Activated T-helper 2 cell treated with anti-CD3 and anti-CD28 coated beads, Interferon-gamma antibody, Interleukin-2, Interleukin-4, amounts not matched to agents 10 μg/mL and 5 μg/mL and 100 μg/mL, durations not matched to agents 14 hours and 24 hours and 36 hours (primary cell): ENCODE measurements around the gene SMC6. TPM values are rescaled to one million over a fixed set of nuclear protein-coding genes. Genes with fewer than 3 reads are reported as not detected.

ENCODE experiments used
- DNase-seq: peaks from one replicate; pipeline ENCODE4 v3.0.0; 2021; ENCODE audit warnings: low spot score
- H3K27ac Mint-ChIP-seq: one replicate; pipeline ENCODE4 v1.8.0; 2021; ENCODE audit warnings: mixed read lengths
- H3K27me3 Mint-ChIP-seq: one replicate; pipeline ENCODE4 v1.8.0; 2021; ENCODE audit warnings: low read depth, mixed read lengths
- H3K36me3 Mint-ChIP-seq: one replicate; pipeline ENCODE4 v1.8.0; 2021; ENCODE audit warnings: low read depth, mixed read lengths
- H3K4me1 Mint-ChIP-seq: one replicate; pipeline ENCODE4 v1.8.0; 2021; ENCODE audit warnings: low read depth, mixed read lengths
- H3K4me3 Mint-ChIP-seq: one replicate; pipeline ENCODE4 v1.8.0; 2021; ENCODE audit warnings: low read depth, mild to moderate bottlenecking, moderate library complexity, mixed read lengths
- H3K9me3 Mint-ChIP-seq: one replicate; pipeline ENCODE4 v1.8.0; 2021; ENCODE audit warnings: mixed read lengths
- intact Hi-C: fragments of 100-400 bp; cut with micrococcal nuclease; formaldehyde crosslinking; loops from one replicate; pipeline ENCODE4 v1.15.1; 2023
- total RNA-seq: library from RNA; stranded (reverse); gene quantifications from 2 replicates; pipeline ENCODE4 v1.2.3, GENCODE V29; 2022

The SMC6 gene
- total RNA-seq, 1 donor from 2014 or later = 30.3 TPM

DNA sequence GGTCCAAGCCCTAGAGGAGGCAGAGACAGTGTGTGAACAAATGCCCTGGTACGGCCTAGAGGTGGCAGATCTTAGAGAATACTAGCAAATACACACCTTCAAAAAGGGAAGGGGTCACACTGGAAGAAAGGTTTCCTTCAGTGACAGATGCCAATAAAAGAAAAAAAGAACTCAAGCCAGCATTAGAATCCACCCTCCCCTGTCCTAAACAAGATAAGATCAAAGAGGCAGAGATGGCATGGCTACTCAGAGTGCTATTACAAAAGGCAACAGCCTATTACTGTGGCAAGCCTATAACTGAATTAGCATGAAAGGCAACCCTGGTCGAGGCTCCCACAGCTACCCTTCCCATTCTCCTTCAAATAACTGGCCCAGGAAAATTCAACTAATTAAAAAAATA lies 69.6 kb downstream of the SMC6 start:
- Mint-ChIP-seq H3K27ac (no peak overlapping the region), H3K36me3 (peaks cover 36% of the 10 kb centered on the region), H3K4me3 (no peak overlapping the region), H3K4me1 (no peaks in the 10 kb centered on the region), H3K9me3 (no peaks in the 10 kb centered on the region), H3K27me3 (no peaks in the 10 kb centered on the region)
- no peak for DNase-seq
- intact Hi-C loops = no loop called here

DNA sequence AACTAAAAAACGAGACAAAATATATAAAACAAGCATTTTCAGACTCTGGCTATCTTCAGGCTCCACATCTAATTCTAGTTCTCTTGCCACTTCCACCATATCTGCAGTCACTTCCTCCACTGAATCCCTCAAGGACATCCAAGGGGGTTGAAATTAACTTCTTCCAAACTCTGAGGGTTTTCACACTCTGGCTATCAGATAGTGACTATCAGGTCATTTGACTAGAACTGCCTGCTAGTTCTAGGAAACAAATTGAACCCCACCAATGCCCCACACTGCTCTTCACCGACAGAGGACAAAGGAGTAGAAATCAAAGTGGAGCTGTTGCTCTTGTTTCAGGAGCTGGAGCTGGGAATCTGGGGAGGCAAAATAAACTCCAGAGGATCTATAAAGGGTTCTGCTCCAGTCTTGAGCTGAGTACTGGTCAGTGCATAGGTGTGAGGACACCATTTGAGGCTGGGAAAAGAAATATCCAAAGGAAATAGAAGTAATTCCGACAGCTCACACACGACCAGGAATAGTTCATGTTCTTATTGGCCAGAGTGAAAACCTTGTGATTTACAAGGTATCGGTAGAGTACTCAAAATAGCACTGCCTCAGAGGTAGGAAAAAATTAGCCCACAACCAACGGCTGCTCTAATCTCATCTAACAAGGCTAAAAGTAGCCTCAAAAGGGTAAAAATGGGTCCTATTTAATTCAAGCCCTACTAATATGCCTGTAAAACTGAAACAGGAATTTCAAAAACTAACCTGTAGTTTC lies 71.3 kb downstream of the SMC6 start:
- no peaks in the 10 kb centered on the region for H3K4me1 Mint-ChIP-seq
- H3K9me3 Mint-ChIP-seq = no peaks in the 10 kb centered on the region
- no peak for DNase-seq
- no peaks in the 10 kb centered on the region for H3K27me3 Mint-ChIP-seq
- H3K27ac Mint-ChIP-seq = no peak overlapping the region
- H3K4me3 Mint-ChIP-seq = no peak overlapping the region
- intact Hi-C loops = no loop called here
- H3K36me3 Mint-ChIP-seq = peaks cover 36% of the 10 kb centered on the region

- Mint-ChIP-seq H3K36me3 (peaks cover 48% of the 10 kb centered on the region), H3K4me1 (no peaks in the 10 kb centered on the region), H3K9me3 (no peaks in the 10 kb centered on the region), H3K27me3 (no peaks in the 10 kb centered on the region), H3K4me3 (no peak overlapping the region), H3K27ac (no peak overlapping the region)
- DNase-seq = no peak
- intact Hi-C loops = no loop called here
Observed at GRCh38 chr2:17680119-17680518, 73.5 kb downstream of the SMC6 start.

DNA sequence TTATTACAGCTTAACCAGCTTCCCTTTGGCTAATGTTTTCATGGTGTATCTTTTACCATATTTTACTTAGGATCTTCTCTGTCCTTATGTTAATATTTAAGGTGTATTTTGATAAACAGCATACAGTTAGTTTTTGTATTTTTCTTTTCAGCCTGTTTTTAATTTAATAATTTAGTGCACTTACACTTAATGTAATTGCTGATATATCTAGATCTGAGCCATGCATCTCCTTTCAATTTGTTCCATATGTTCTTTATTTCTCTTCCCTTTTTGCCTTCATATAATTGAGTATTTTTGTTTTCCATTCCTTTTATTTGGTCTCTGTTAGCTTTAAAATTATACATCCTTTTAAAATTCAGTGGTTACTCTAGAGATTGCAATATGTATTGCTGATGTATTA lies 78.8 kb downstream of the SMC6 start:
- Mint-ChIP-seq H3K27me3 (no peaks in the 10 kb centered on the region), H3K9me3 (no peaks in the 10 kb centered on the region), H3K36me3 (peaks cover 37% of the 10 kb centered on the region), H3K27ac (no peak overlapping the region), H3K4me1 (peaks cover 5% of the 10 kb centered on the region), H3K4me3 (no peak overlapping the region)
- DNase-seq = no peak
- intact Hi-C loops = loop anchor here (5.0 kb wide), 1 partner anchor 203 kb away; no protein-coding TSS in a partner anchor

DNA sequence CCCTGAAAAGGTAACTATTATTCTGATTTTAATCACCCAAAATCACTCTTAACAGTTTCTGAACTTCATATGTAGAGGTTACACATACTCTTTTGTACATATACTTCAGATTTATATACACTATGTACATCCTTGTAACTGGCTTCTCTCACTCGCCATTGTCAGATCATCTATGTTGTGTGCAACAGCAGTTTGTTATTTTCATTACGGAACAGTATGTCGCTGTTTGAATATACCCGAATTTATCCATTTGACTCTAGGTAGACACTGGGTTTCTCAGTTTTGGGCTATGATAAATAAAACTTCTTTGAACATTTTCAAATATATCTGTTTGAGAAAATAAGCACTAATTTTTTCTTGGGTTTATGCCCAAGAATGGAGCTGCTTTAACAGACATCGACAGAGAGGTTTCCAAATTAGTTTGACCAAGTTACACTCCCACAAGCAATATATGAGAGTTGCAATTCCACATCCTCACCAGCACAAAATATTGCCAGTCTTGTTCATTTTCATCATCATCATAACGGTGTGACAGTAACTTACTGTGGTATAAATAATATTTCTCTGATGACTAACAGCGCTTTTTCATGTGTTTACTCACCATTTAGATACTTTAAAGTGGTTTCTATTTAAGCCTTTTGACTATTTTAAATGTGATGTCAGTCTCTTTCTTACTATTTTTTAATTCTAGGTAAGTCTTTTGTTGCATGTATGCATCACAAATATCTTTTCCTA lies 80.9 kb downstream of the SMC6 start:
- no peaks in the 10 kb centered on the region for H3K27me3 Mint-ChIP-seq
- no peak for DNase-seq
- H3K27ac Mint-ChIP-seq = no peak overlapping the region
- intact Hi-C loops = loop anchor here (5.0 kb wide), 1 partner anchor 200 kb away; no protein-coding TSS in a partner anchor
- no peak overlapping the region for H3K4me3 Mint-ChIP-seq
- peaks cover 40% of the 10 kb centered on the region for H3K36me3 Mint-ChIP-seq
- no peaks in the 10 kb centered on the region for H3K9me3 Mint-ChIP-seq
- peaks cover 5% of the 10 kb centered on the region for H3K4me1 Mint-ChIP-seq

GRCh38 chr2:17667898-17668297 lies 85.7 kb downstream of the SMC6 start:
- no peaks in the 10 kb centered on the region for H3K27me3 Mint-ChIP-seq
- H3K4me1 Mint-ChIP-seq = peaks cover 5% of the 10 kb centered on the region
- intact Hi-C loops = no loop called here
- no peak overlapping the region for H3K4me3 Mint-ChIP-seq
- peaks cover 34% of the 10 kb centered on the region for H3K36me3 Mint-ChIP-seq
- DNase-seq = no peak
- H3K27ac Mint-ChIP-seq = no peak overlapping the region
- H3K9me3 Mint-ChIP-seq = no peaks in the 10 kb centered on the region

DNA sequence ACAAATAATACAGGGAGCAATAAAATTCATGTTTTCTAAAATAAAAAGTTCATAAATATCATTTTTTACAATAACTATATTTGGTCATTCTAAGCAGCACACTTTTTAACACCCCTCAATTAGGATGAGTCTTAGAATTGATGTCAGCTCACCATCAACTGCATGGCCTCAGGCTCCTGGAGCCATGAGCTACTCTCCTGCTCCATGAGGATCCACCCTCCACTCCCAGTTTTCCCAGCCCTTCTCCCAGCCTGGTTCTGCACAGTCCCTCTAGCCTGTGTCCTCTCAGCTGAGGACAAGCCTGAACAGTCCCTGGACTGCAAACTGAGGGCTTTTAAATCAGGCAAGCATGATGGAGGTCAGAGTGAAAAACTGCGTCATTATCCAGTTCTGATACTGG lies 89.1 kb downstream of the SMC6 start:
- Mint-ChIP-seq H3K4me3 (no peak overlapping the region), H3K36me3 (peaks cover 35% of the 10 kb centered on the region), H3K27ac (no peak overlapping the region), H3K4me1 (peaks cover 3% of the 10 kb centered on the region), H3K9me3 (no peaks in the 10 kb centered on the region), H3K27me3 (no peaks in the 10 kb centered on the region)
- no peak for DNase-seq
- intact Hi-C loops = no loop called here

GRCh38 chr2:17662723-17663122 lies 90.9 kb downstream of the SMC6 start:
- H3K27ac Mint-ChIP-seq = no peak overlapping the region
- intact Hi-C loops = no loop called here
- peaks cover 24% of the 10 kb centered on the region for H3K36me3 Mint-ChIP-seq
- H3K9me3 Mint-ChIP-seq = no peaks in the 10 kb centered on the region
- peaks cover 16% of the 10 kb centered on the region for H3K4me1 Mint-ChIP-seq
- no peak for DNase-seq
- no peak overlapping the region for H3K4me3 Mint-ChIP-seq
- no peaks in the 10 kb centered on the region for H3K27me3 Mint-ChIP-seq

GRCh38 chr2:17661460-17661859 lies 92.2 kb downstream of the SMC6 start:
- intact Hi-C loops = no loop called here
- H3K4me1 Mint-ChIP-seq = peaks cover 16% of the 10 kb centered on the region
- H3K36me3 Mint-ChIP-seq = peaks cover 24% of the 10 kb centered on the region
- H3K27me3 Mint-ChIP-seq = no peaks in the 10 kb centered on the region
- H3K9me3 Mint-ChIP-seq = no peaks in the 10 kb centered on the region
- H3K4me3 Mint-ChIP-seq = no peak overlapping the region
- no peak for DNase-seq
- H3K27ac Mint-ChIP-seq = no peak overlapping the region

- intact Hi-C loops = no loop called here
- peaks cover 22% of the 10 kb centered on the region for H3K36me3 Mint-ChIP-seq
- no peaks in the 10 kb centered on the region for H3K9me3 Mint-ChIP-seq
- H3K4me3 Mint-ChIP-seq = no peak overlapping the region
- no peak overlapping the region for H3K27ac Mint-ChIP-seq
- no peak for DNase-seq
- no peaks in the 10 kb centered on the region for H3K27me3 Mint-ChIP-seq
- peaks cover 16% of the 10 kb centered on the region for H3K4me1 Mint-ChIP-seq
Observed at GRCh38 chr2:17660219-17660618, 93.4 kb downstream of the SMC6 start.

GRCh38 chr2:17658251-17658843 lies 95.3 kb downstream of the SMC6 start:
- H3K4me3 Mint-ChIP-seq = no peak overlapping the region
- H3K27me3 Mint-ChIP-seq = no peaks in the 10 kb centered on the region
- no peak for DNase-seq
- H3K9me3 Mint-ChIP-seq = no peaks in the 10 kb centered on the region
- peaks cover 11% of the 10 kb centered on the region for H3K36me3 Mint-ChIP-seq
- H3K4me1 Mint-ChIP-seq = peaks cover 16% of the 10 kb centered on the region
- intact Hi-C loops = loop anchor here (1.0 to 5.0 kb wide), 2 partner anchors 12 to 94 kb away; partner anchors contain the start of genes GEN1 and SMC6
- peak overlapping the region; percentile 7 for H3K27ac Mint-ChIP-seq

DNA sequence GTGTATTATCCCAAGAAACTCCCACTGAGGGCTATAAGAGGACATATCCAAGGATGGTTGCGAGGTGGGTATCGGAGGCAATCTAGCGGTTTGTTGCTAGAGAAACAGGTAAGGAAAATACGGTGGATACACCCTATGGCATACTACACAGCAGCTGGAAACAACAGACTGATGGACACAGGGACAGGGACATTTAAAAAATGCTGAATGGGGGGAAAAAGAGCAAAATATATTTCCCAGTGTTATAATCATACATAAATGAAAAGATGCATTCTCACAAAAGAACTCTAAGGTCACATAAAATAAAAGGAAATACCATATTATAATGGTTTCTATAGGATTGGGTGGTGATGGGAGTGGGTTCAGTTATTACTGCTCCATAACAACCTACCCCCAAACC lies 95.9 kb downstream of the SMC6 start:
- H3K36me3 Mint-ChIP-seq = peaks cover 6% of the 10 kb centered on the region
- intact Hi-C loops = loop anchor here (1.0 to 5.0 kb wide), 2 partner anchors 11 to 95 kb away; partner anchors contain the start of genes GEN1 and SMC6
- H3K4me1 Mint-ChIP-seq = peaks cover 16% of the 10 kb centered on the region
- no peak overlapping the region for H3K27ac Mint-ChIP-seq
- H3K4me3 Mint-ChIP-seq = no peak overlapping the region
- no peaks in the 10 kb centered on the region for H3K27me3 Mint-ChIP-seq
- no peak for DNase-seq
- no peaks in the 10 kb centered on the region for H3K9me3 Mint-ChIP-seq
